ENCODE data around the gene PLXDC2.

The PLXDC2 gene

GRCh38 chr10:20298417-20298816 is 482.2 kb downstream of the PLXDC2 start:
- DNase-seq: no peak

- no peak for DNase-seq
Measured at GRCh38 chr10:20299034-20299736, 483.0 kb downstream of the PLXDC2 start.

DNA sequence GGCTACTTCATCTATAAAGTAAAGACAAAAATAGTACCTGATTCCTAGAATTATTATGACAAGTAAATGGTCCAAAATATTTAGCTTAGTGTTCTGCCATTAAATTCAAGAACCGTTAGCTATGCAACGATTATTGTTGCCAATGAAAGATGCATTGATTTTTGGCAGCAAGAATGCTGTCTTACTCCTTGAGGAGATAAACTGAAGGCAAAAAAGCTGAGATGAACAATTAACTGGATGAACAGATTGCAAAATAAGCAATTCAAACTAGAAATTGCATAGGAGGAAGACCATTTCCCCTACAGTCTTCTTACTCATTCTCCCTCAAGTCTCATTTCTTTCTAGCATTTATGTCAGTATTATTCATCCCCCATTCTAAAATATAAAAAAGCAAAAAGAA is 484.5 kb downstream of the PLXDC2 start:
- DNase-seq: no peak

DNA sequence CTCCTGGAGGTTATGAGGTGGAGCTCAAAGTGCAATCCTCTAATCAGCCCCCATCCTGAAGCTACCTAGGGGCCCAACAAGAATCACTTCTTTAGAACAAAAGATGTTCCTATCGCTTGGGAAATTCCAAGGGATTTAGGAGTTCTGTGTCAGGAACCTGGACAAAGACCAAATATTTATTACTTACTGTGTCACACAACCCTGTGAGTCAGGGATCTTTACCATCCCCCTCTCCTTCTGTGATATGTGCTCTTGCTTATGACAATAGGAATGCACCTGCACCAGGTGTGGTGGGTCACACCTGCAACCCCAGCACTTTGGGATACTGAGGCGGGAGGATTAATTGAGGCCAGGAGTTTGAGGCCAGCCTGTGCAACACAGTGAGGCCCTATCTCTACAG is 485.8 kb downstream of the PLXDC2 start:
- DNase-seq: no peak

GRCh38 chr10:20303453-20304152 is 487.4 kb downstream of the PLXDC2 start:
- DNase-seq: no peak

- no peak for DNase-seq
Measured at GRCh38 chr10:20313665-20314064, 497.4 kb downstream of the PLXDC2 start.

- no peak for DNase-seq
Measured at GRCh38 chr10:20314431-20314830, 498.2 kb downstream of the PLXDC2 start.

DNA sequence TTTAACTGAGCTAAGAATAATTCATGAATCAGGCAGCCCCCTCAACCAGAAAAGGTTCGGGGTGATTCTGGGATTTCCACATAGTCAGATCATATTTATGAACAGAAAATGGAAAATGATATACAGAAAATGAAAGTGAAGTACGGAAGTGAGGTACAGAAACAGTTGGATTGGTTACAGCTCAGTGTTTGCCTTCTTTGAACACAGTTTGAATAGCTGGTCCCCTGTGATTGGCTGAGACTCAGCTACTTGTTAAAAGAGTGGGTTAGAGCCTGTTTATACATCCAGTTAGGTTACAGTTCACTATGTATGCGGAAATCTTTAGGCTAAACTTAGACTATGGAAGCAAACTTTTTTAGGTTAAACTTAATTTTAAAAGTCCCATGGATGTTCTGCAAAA is 511.7 kb downstream of the PLXDC2 start:
- DNase-seq: no peak

- DNase-seq: no peak
Measured at GRCh38 chr10:20330246-20330645, 514.0 kb downstream of the PLXDC2 start.

DNA sequence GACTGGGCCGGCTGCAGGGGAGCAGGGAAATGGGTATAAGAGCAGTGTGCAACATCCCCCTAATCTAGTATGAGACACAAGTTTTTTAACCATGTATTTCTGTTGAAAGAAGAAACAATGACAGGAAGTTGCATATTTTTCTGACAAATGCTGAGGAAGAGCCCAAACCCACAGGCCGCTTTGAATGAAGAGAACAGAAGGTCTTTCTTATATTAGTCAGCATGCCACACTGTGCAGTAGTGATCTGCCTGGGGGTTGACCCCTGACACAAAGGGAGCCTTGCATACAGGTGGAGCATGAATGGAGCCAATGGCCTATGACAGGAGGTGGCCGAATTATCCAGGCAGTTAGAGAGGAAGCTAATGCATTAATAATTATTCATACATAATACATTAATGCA is 518.3 kb downstream of the PLXDC2 start:
- no peak for DNase-seq

All from NCI-H2227 treated with DMSO at 0.1 percent for 48 hours (cell line).